ENCODE results near the gene GDF9. TPM values are rescaled to one million over a fixed set of nuclear protein-coding genes. Genes with fewer than 3 reads are reported as not detected.
A peak's percentile ranks its signal among the peaks of the same experiment; 100 is the strongest.

The GDF9 gene
- total and polyA plus RNA-seq, 10 of the 15 experiments (the other 5 are each of a cell fraction or from before 2014, with no cell fraction given), result 0.11 to 1.5 (median 0.34) TPM

DNA sequence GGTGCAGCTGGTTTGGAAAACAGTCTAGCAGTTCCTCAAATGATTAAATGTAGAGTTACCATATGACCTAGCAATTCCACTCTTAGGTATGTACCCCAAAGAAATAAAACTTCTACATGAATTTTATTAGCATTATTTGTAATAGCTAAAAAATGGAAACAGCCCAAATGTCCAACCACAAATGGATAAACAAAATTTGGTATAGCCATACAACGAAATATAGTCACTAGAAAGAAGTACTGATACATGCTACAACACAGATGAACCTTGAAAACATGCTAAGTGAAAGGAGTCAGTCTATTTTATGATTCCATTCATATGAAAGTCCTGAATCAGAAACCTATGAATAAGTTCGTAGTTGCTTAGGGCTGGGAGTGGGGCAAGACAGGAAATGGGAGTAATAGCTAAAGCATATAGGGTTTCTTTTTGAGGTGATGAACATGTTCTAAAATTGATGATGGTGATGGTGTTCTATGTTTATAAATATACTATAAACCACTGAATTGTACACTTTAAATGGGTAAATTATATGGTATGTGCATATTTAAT lies 6.3 kb downstream of the GDF9 start:
- Histone ChIP-seq H3K4me1 (ENCODE audit: control insufficient read depth, insufficient read depth, low read length) (no peaks in the 10 kb centered on the region), H3K9ac (ENCODE audit: control insufficient read depth, insufficient read depth, low read length) (no peak overlapping the region), H3K27me3 (replicated peaks in 1 of 2; ENCODE audit: control insufficient read depth in 2 of 2, insufficient read depth in 2 of 2, low read length in 1 of 2) (no peaks in the 10 kb centered on the region), H4K20me1 (ENCODE audit: control insufficient read depth, insufficient read depth) (no peaks in the 10 kb centered on the region), H3K4me3 (no peak overlapping the region), H3K79me2 (ENCODE audit: control insufficient read depth, insufficient read depth, low read length) (no peaks in the 10 kb centered on the region), H3K36me3 (ENCODE audit: control insufficient read depth in 2 of 2, insufficient read depth in 2 of 2, low read length in 1 of 2) (no peaks in the 10 kb centered on the region), H3K27ac (ENCODE audit: control insufficient read depth, insufficient read depth) (no peak overlapping the region), H3K4me2 (ENCODE audit: control insufficient read depth, insufficient read depth) (no peak overlapping the region), H2AFZ (ENCODE audit: control insufficient read depth, low read depth, low read length) (no peak overlapping the region), H3K9me3 (replicated peaks; ENCODE audit: control insufficient read depth, insufficient read depth, low read length) (no peaks in the 10 kb centered on the region)
- in situ Hi-C loops (cut with MboI) (no loop called here), intact Hi-C loops (cut with micrococcal nuclease; ENCODE audit: unreplicated experiment) (no loop called here)
- CTCF ChIA-PET, result interaction anchor here (0.6 to 7.2 kb wide), 8 partner anchors 11 to 564 kb away, joined by 3 to 46 read pairs (median 4); partner anchors contain the start of gene SHROOM1
- TF ChIP-seq ZNF384 (IDR thresholded peaks at IDR 0.05; ENCODE audit: borderline replicate concordance, low read depth, low read length) (no peak), BMI1 (IDR thresholded peaks at IDR 0.05; ENCODE audit: borderline replicate concordance) (peak; percentile 56; the same call in 1 of the 2 replicates), SUPT20H (IDR thresholded peaks at IDR 0.05; ENCODE audit: borderline replicate concordance, control insufficient read depth, low read depth, low read length) (no peak)
- FAIRE-seq (no peak), DNase-seq (ENCODE audit: low read depth, low spot score) (no peak), ATAC-seq (no peak)
- SMC1A ChIA-PET (ENCODE audit: uncharacterized antibody, unreplicated experiment), result interaction anchor here (0.8 to 2.1 kb wide), 6 partner anchors 11 to 355 kb away, joined by 3 to 7 read pairs (median 3); no protein-coding TSS in a partner anchor
- WGBS (ENCODE audit: insufficient coverage, insufficient replicate concordance, low lambda C conversion rate, missing lambda C conversion rate), result 0% methylated on average over 2 of the region's 2 CpGs
- RAD21 ChIA-PET (ENCODE audit: unreplicated experiment), result interaction anchor here (1.2 to 1.6 kb wide), 3 partner anchors 26 to 40 kb away, joined by 3 to 5 read pairs (median 5); no protein-coding TSS in a partner anchor
- no TSS peak for BruUV-seq (replicated peaks)
- POLR2A ChIA-PET, result no interaction called here

DNA sequence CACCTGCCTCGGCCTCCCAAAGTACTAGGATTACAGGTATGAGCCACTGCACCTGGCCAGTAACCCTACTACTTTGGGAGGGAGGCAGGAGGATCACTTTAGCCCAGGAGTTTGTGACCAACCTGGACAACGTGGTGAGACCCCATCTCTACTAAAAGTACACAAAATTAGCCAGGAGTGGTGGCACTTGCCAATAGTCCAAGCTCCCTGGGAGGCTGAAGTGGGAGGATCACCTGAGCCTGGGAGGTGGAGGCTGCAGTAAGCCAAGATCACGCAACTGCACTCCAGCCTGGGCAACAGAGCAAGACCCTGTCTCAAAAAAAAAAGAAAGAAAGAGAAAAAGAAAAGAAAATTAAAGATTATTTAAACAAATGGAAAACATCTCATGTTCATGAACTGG lies 10.3 kb downstream of the GDF9 start:
- ATAC-seq (no peak), FAIRE-seq (no peak), DNase-seq (ENCODE audit: low read depth, low spot score) (no peak)
- H4K20me1 ChIP-seq (ENCODE audit: control insufficient read depth, insufficient read depth), result no peaks in the 10 kb centered on the region
- ChIA-PET CTCF (interaction anchor here (1.6 kb wide), 1 partner anchor 36 kb away, joined by 4 read pairs; no protein-coding TSS in a partner anchor), RAD21 (ENCODE audit: unreplicated experiment) (no interaction called here), SMC1A (ENCODE audit: uncharacterized antibody, unreplicated experiment) (no interaction called here), POLR2A (interaction anchor here (3.0 kb wide), 1 partner anchor 11 kb away, joined by 13 read pairs; no protein-coding TSS in a partner anchor)
- H2AFZ ChIP-seq (ENCODE audit: control insufficient read depth, low read depth, low read length), result no peak overlapping the region
- no peaks in the 10 kb centered on the region for H3K36me3 ChIP-seq (ENCODE audit: control insufficient read depth in 2 of 2, insufficient read depth in 2 of 2, low read length in 1 of 2)
- no peaks in the 10 kb centered on the region for H3K27me3 ChIP-seq (replicated peaks in 1 of 2; ENCODE audit: control insufficient read depth in 2 of 2, insufficient read depth in 2 of 2, low read length in 1 of 2)
- no peak overlapping the region for H3K4me2 ChIP-seq (ENCODE audit: control insufficient read depth, insufficient read depth)
- WGBS (ENCODE audit: insufficient coverage, insufficient replicate concordance, low lambda C conversion rate, missing lambda C conversion rate), result 36% methylated on average over 3 of the region's 3 CpGs
- no peaks in the 10 kb centered on the region for H3K79me2 ChIP-seq (ENCODE audit: control insufficient read depth, insufficient read depth, low read length)
- no peak overlapping the region for H3K4me3 ChIP-seq
- no peak overlapping the region for H3K27ac ChIP-seq (ENCODE audit: control insufficient read depth, insufficient read depth)
- no peaks in the 10 kb centered on the region for H3K4me1 ChIP-seq (ENCODE audit: control insufficient read depth, insufficient read depth, low read length)
- TF ChIP-seq, protein P1, sequence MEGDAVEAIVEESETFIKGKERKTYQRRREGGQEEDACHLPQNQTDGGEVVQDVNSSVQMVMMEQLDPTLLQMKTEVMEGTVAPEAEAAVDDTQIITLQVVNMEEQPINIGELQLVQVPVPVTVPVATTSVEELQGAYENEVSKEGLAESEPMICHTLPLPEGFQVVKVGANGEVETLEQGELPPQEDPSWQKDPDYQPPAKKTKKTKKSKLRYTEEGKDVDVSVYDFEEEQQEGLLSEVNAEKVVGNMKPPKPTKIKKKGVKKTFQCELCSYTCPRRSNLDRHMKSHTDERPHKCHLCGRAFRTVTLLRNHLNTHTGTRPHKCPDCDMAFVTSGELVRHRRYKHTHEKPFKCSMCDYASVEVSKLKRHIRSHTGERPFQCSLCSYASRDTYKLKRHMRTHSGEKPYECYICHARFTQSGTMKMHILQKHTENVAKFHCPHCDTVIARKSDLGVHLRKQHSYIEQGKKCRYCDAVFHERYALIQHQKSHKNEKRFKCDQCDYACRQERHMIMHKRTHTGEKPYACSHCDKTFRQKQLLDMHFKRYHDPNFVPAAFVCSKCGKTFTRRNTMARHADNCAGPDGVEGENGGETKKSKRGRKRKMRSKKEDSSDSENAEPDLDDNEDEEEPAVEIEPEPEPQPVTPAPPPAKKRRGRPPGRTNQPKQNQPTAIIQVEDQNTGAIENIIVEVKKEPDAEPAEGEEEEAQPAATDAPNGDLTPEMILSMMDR (IDR thresholded peaks at IDR 0.05 in 2 of 3, conservative IDR thresholded peaks at IDR 0.05 in 1 of 3; ENCODE audit: control insufficient read depth in 2 of 3, extremely low read depth in 1 of 3, insufficient read depth in 1 of 3, low read depth in 3 of 3, low read length in 3 of 3), result no peak
- TF ChIP-seq PAX8 (IDR thresholded peaks at IDR 0.05), result no peak
- TF ChIP-seq EZH2 (IDR thresholded peaks at IDR 0.05; ENCODE audit: borderline replicate concordance, control insufficient read depth, low read depth, low read length), result no peak
- no peak for TF ChIP-seq ZSCAN29 (IDR thresholded peaks at IDR 0.05)
- no peak for TF ChIP-seq HDAC2 (IDR thresholded peaks at IDR 0.05)
- no peak for TF ChIP-seq RAD21 (IDR thresholded peaks at IDR 0.05; ENCODE audit: insufficient read depth, low read depth, low read length)
- TF ChIP-seq, protein P2, sequence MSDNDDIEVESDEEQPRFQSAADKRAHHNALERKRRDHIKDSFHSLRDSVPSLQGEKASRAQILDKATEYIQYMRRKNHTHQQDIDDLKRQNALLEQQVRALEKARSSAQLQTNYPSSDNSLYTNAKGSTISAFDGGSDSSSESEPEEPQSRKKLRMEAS (IDR thresholded peaks at IDR 0.05; ENCODE audit: low read depth, low read length), result no peak
- in situ Hi-C loops (cut with MboI) (no loop called here), intact Hi-C loops (cut with micrococcal nuclease; ENCODE audit: unreplicated experiment) (no loop called here)
- BruUV-seq (replicated peaks), result no TSS peak
- no peaks in the 10 kb centered on the region for H3K9me3 ChIP-seq (replicated peaks; ENCODE audit: control insufficient read depth, insufficient read depth, low read length)
- no peak overlapping the region for H3K9ac ChIP-seq (ENCODE audit: control insufficient read depth, insufficient read depth, low read length)

Data from GM12878 (cell line).